Measurements from ENCODE around the gene LRRC8A. TPM values are rescaled to one million over a fixed set of nuclear protein-coding genes. Genes with fewer than 3 reads are reported as not detected.
"Not testable (repeated sequence)": the region's sequence is repeated elsewhere in the genome, so short reads cannot be mapped to it uniquely, and the experiment has no call there.

Gene LRRC8A
- total RNA-seq, 1 experiment from 2014 or later: 71.4 TPM

- no peak for DNase-seq (ENCODE audit: low spot score)
Measured at GRCh38 chr9:128921881-128922763, 40.2 kb downstream of the LRRC8A start.

- DNase-seq (ENCODE audit: low spot score): no peak
Measured at GRCh38 chr9:128923493-128923883, 41.6 kb downstream of the LRRC8A start.

GRCh38 chr9:128927731-128928411 is 45.9 kb downstream of the LRRC8A start:
- DNase-seq (ENCODE audit: low spot score): peak; percentile 60

- no peak for DNase-seq (ENCODE audit: low spot score)
Measured at GRCh38 chr9:128928624-128929023, 46.7 kb downstream of the LRRC8A start.

- DNase-seq (ENCODE audit: low spot score): no peak
Measured at GRCh38 chr9:128929560-128929959, 47.6 kb downstream of the LRRC8A start.

- no peak for DNase-seq (ENCODE audit: low spot score)
Measured at GRCh38 chr9:128933731-128934130, 51.8 kb downstream of the LRRC8A start.

- DNase-seq (ENCODE audit: low spot score): no peak
Measured at GRCh38 chr9:128936171-128936865, 54.4 kb downstream of the LRRC8A start.

- DNase-seq (ENCODE audit: low spot score): no peak
Measured at GRCh38 chr9:128937310-128938165, 55.6 kb downstream of the LRRC8A start.

GRCh38 chr9:128940271-128940921 is 58.5 kb downstream of the LRRC8A start:
- DNase-seq (ENCODE audit: low spot score): no peak

GRCh38 chr9:128940946-128941755 is 59.2 kb downstream of the LRRC8A start:
- DNase-seq (ENCODE audit: low spot score): no peak

- DNase-seq (ENCODE audit: low spot score): no peak
Measured at GRCh38 chr9:128943832-128944620, 62.1 kb downstream of the LRRC8A start.

GRCh38 chr9:128944966-128945365 is 63.0 kb downstream of the LRRC8A start:
- DNase-seq (ENCODE audit: low spot score): not testable (repeated sequence)

GRCh38 chr9:128945798-128946501 is 64.0 kb downstream of the LRRC8A start:
- no peak for DNase-seq (ENCODE audit: low spot score)

- DNase-seq (ENCODE audit: low spot score): no peak
Measured at GRCh38 chr9:128946571-128947276, 64.8 kb downstream of the LRRC8A start.

- no peak for DNase-seq (ENCODE audit: low spot score)
Measured at GRCh38 chr9:128947277-128947526, 65.3 kb downstream of the LRRC8A start.

GRCh38 chr9:128947527-128948301 is 65.8 kb downstream of the LRRC8A start, which contains the start of the genes DOLK and NUP188:
Gene DOLK (minus strand): TSS chr9:128947603. CDS start chr9:128947303, 300 bp downstream.
Gene NUP188 (plus strand): TSS chr9:128947699. CDS start chr9:128947720, 21 bp downstream.
- peak; percentile 80 for DNase-seq (ENCODE audit: low spot score)

GRCh38 chr9:128961403-128961802 is 79.5 kb downstream of the LRRC8A start:
- DNase-seq (ENCODE audit: low spot score): not testable (repeated sequence)
